Activated CD8-positive, alpha-beta memory T cell treated with anti-CD3 and anti-CD28 coated beads, Interleukin-2, amount 10 ng/mL, durations not matched to agents 7 days and 5 days (primary cell): Measurements from ENCODE around the gene CAMSAP3. TPM values are rescaled to one million over a fixed set of nuclear protein-coding genes. Genes with fewer than 3 reads are reported as not detected.

Experiments used
- ATAC-seq: fragments of 150-1000 bp; cut with Tn5 transposase; one replicate; pipeline ENCODE4 v1.10.0; 2021; ENCODE audit warnings: moderate library complexity
- CTCF ChIA-PET: fragments of 350-600 bp; sonication (Branson Sonifier 250); formaldehyde crosslinking; loops from one replicate; lab custom pipeline; 2021; ENCODE audit warnings: antibody characterized with exemption; lab: Charles Lee
- DNase-seq: peaks from one replicate; pipeline ENCODE4 v3.0.0-alpha.2; 2020
- H3K27ac Mint-ChIP-seq: one replicate; pipeline ENCODE4 v1.8.0; 2021; ENCODE audit warnings: mild to moderate bottlenecking, mixed read lengths
- H3K27me3 Mint-ChIP-seq: one replicate; pipeline ENCODE4 v1.8.0; 2021; ENCODE audit warnings: mixed read lengths
- H3K36me3 Mint-ChIP-seq: one replicate; pipeline ENCODE4 v1.8.0; 2021; ENCODE audit warnings: mild to moderate bottlenecking, mixed read lengths
- H3K4me1 Mint-ChIP-seq: one replicate; pipeline ENCODE4 v1.8.0; 2021; ENCODE audit warnings: mixed read lengths
- H3K4me3 Mint-ChIP-seq: one replicate; pipeline ENCODE4 v1.8.0; 2021; ENCODE audit warnings: mild to moderate bottlenecking, moderate library complexity, mixed read lengths
- H3K9me3 Mint-ChIP-seq: one replicate; pipeline ENCODE4 v1.8.0; 2022; ENCODE audit warnings: low read depth, mixed read lengths
- total RNA-seq, 2 experiments: library from RNA; stranded (reverse); gene quantifications; one replicate each; pipeline ENCODE4 v1.2.3, GENCODE V29; 2021

The CAMSAP3 gene
- total RNA-seq, 2 experiments from 2014 or later, result 0.15 to 0.30 TPM

DNA sequence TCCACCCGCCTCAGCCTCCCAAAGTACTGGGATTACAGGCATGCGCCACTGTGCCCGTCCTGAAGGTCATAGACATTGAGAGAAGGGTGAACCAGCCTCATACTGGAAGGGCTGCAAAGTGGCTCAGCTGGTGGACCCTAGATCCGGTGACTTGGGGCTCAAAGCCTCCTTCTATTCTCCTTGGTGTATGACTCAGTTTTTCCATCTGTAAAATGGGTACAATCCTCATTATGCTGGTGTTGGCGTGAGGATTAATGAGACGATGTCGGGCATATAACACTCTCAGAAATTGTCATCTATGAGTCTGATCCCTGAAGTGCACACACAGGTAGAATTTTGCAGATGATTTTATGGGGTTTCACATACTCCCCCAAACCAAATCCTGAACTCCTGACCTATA is 5.8 kb upstream of the CAMSAP3 start:
- Mint-ChIP-seq H3K36me3 (no peaks in the 10 kb centered on the region), H3K4me1 (no peaks in the 10 kb centered on the region), H3K27me3 (peaks cover 15% of the 10 kb centered on the region), H3K27ac (no peak overlapping the region), H3K4me3 (no peak overlapping the region), H3K9me3 (no peaks in the 10 kb centered on the region)
- DNase-seq (no peak), ATAC-seq (no peak)
- CTCF ChIA-PET, result no interaction called here

DNA sequence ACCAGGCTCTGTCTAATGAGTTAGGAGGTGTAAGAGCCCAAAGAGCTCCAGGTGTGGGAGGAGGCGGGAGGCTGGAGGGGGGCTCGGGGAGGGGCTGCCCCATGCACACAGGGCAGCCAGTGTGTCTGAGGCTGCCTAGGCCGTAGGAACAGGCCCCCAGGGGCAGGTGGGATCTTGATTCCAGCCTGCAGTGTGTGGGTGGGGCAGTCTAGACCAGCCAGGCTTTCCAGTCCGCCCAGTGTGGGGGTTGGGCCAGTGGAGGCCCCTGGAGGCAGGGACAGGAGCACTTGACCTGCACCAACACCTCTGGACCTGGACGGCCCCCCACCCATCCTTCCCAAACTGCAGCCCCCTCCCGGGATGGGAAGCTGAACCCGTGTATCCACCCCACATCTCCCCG is 5.4 kb upstream of the CAMSAP3 start:
- Mint-ChIP-seq H3K27me3 (peaks cover 19% of the 10 kb centered on the region), H3K4me1 (peaks cover 2% of the 10 kb centered on the region), H3K9me3 (no peaks in the 10 kb centered on the region), H3K4me3 (no peak overlapping the region), H3K36me3 (no peaks in the 10 kb centered on the region), H3K27ac (no peak overlapping the region)
- CTCF ChIA-PET, result no interaction called here
- DNase-seq (no peak), ATAC-seq (no peak)

DNA sequence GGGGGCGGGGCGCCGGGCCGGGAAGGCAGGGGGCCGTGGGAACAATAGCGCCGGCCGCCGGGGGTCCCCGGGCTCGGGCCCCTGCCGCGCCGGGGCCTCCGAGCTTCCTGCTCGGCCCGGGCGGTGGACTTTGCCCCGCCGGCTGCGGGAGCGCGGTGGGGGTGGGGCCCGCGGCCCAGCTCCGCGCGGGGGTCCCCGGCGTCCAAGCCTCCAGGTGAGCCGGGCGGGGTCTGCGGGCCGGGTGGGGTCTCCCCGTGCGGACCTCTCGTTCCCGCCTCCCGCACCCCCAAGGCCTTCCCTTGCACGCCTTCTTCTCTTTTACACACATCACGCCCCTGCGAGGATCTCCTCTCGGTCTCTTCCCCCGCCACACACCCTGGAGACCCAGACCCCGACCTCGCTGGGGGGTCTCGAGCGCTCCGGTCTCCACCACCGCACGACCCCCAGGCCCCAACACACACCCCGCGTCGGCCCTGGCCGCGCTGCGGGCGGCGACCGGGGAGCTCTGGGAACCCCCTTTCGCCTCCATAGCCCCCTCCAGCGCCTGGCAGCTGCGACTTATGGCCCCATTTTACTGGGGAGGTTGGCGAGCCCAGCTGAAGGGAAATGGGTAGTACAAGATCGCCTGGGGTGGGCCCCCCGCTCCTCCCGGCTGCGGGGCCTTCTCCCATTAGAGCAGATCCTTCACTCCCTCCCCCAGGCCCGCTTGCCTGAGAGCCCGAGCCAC is 711 bp downstream of the CAMSAP3 start:
- H3K4me1 Mint-ChIP-seq, result peaks cover 3% of the 10 kb centered on the region
- no peak for DNase-seq
- no peak overlapping the region for H3K27ac Mint-ChIP-seq
- peaks cover 42% of the 10 kb centered on the region for H3K27me3 Mint-ChIP-seq
- no peaks in the 10 kb centered on the region for H3K9me3 Mint-ChIP-seq
- CTCF ChIA-PET, result interaction anchor here (1.0 to 1.3 kb wide), 3 partner anchors 9 to 220 kb away, joined by 3 to 7 read pairs (median 3); no protein-coding TSS in a partner anchor
- no peak for ATAC-seq
- H3K4me3 Mint-ChIP-seq, result peak overlapping the region; percentile 40
- H3K36me3 Mint-ChIP-seq, result no peaks in the 10 kb centered on the region

- no peak for ATAC-seq
- H3K4me1 Mint-ChIP-seq, result peaks cover 3% of the 10 kb centered on the region
- H3K27ac Mint-ChIP-seq, result no peak overlapping the region
- CTCF ChIA-PET, result interaction anchor here (1.3 kb wide), 1 partner anchor 8 kb away, joined by 3 read pairs; no protein-coding TSS in a partner anchor
- peaks cover 42% of the 10 kb centered on the region for H3K27me3 Mint-ChIP-seq
- H3K36me3 Mint-ChIP-seq, result no peaks in the 10 kb centered on the region
- H3K9me3 Mint-ChIP-seq, result no peaks in the 10 kb centered on the region
- DNase-seq, result no peak
- H3K4me3 Mint-ChIP-seq, result no peak overlapping the region
Observed at GRCh38 chr19:7597689-7598088, 2.0 kb downstream of the CAMSAP3 start.

GRCh38 chr19:7598180-7598579 is 2.5 kb downstream of the CAMSAP3 start:
- H3K9me3 Mint-ChIP-seq, result no peaks in the 10 kb centered on the region
- DNase-seq (no peak), ATAC-seq (no peak)
- H3K27me3 Mint-ChIP-seq, result peaks cover 42% of the 10 kb centered on the region
- CTCF ChIA-PET, result no interaction called here
- no peak overlapping the region for H3K27ac Mint-ChIP-seq
- H3K4me3 Mint-ChIP-seq, result no peak overlapping the region
- H3K36me3 Mint-ChIP-seq, result no peaks in the 10 kb centered on the region
- H3K4me1 Mint-ChIP-seq, result peaks cover 3% of the 10 kb centered on the region

DNA sequence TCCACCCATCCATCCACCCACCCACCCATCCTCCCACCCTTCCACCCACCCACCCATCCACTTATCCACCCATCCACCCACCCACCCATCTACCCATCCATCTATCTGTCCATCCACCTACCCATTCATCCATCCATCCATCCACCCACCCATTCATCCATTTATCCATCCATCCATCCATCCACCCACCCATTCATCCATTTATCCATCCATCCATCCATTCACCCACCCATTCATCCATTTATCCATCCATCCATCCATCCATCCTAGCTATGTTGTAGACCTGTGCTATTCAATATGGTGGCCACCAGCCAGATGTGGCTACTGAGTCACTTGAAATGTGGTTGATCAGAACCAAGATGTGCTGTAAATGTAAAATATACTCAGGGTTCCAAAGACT is 5.1 kb downstream of the CAMSAP3 start:
- Mint-ChIP-seq H3K27me3 (peaks cover 20% of the 10 kb centered on the region), H3K27ac (no peak overlapping the region), H3K4me3 (no peak overlapping the region), H3K9me3 (no peaks in the 10 kb centered on the region), H3K36me3 (no peaks in the 10 kb centered on the region), H3K4me1 (no peaks in the 10 kb centered on the region)
- ATAC-seq, result no peak
- CTCF ChIA-PET, result no interaction called here
- no peak for DNase-seq

DNA sequence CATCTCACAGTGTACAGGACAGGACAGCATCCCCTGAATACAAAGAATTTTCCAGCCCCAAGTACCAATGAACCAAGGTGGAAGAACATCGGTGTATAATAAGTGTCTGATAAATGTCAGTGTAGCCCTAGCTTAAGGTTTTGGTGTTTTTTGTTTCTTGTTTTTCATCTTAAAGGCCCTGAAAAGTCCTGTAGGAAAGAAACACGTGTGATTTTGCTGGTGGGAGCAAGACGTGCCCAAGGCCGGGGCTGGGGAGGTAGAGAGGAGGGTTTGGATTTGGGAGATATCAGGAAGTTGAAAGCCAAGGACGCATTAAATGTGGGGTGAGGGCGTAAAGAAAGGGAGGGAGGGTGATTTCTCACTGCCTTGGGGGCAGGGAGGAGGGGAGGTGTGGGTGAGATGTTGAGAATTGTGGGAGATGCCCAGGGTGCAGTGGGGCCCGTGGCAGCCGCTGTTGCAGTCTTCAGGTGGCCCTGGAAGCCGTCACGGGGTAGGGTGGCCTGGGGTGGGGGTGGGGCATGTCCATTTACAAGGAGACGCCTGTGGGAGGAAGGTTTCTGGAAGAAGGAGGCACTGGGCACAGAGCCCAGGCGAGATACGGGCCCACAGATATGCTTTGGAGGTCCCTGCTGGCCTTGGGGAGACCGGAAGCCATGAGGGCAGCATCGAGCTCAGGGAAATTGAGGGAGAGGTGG is 6.7 kb downstream of the CAMSAP3 start:
- no peaks in the 10 kb centered on the region for H3K9me3 Mint-ChIP-seq
- H3K27me3 Mint-ChIP-seq, result peaks cover 9% of the 10 kb centered on the region
- no peak overlapping the region for H3K27ac Mint-ChIP-seq
- ATAC-seq (no peak), DNase-seq (no peak)
- H3K36me3 Mint-ChIP-seq, result no peaks in the 10 kb centered on the region
- H3K4me1 Mint-ChIP-seq, result no peaks in the 10 kb centered on the region
- H3K4me3 Mint-ChIP-seq, result no peak overlapping the region
- CTCF ChIA-PET, result no interaction called here

DNA sequence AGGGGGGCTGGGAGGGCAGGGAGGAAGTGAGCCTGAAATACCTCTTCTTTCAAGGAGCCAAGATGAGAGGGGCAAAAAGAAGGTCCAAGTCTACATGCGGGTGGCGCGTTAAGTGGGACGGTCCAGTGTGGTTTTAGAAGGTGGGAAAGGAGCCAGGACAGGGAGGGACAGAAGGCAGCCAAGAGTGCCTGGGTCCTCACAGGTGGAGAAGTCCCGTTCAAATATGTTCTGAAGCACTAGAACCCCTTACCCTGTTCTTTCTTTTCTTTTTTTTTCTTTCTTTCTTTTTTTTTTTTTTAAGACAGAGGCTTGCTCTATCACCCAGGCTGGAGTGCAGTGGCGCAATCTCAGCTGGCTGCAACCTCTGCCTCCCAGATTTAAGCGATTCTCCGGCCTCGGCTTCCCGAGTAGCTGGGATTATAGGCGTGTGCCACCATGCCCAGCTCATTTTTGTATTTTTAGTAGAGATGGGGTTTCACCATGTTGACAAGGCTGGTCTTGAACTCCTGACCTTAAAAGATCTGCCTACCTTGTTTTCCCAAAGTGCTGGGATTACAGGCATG is 7.4 kb downstream of the CAMSAP3 start:
- no peak overlapping the region for H3K27ac Mint-ChIP-seq
- H3K27me3 Mint-ChIP-seq, result peaks cover 3% of the 10 kb centered on the region
- DNase-seq (no peak), ATAC-seq (no peak)
- no peaks in the 10 kb centered on the region for H3K36me3 Mint-ChIP-seq
- H3K4me3 Mint-ChIP-seq, result no peak overlapping the region
- no peaks in the 10 kb centered on the region for H3K9me3 Mint-ChIP-seq
- CTCF ChIA-PET, result no interaction called here
- no peaks in the 10 kb centered on the region for H3K4me1 Mint-ChIP-seq

GRCh38 chr19:7603919-7604318 is 8.3 kb downstream of the CAMSAP3 start:
- no peak for ATAC-seq
- Mint-ChIP-seq H3K4me1 (no peaks in the 10 kb centered on the region), H3K27ac (no peak overlapping the region), H3K36me3 (no peaks in the 10 kb centered on the region), H3K27me3 (no peaks in the 10 kb centered on the region), H3K4me3 (no peak overlapping the region), H3K9me3 (no peaks in the 10 kb centered on the region)
- no peak for DNase-seq
- CTCF ChIA-PET, result interaction anchor here (1.0 kb wide), 1 partner anchor 35 kb away, joined by 3 read pairs; no protein-coding TSS in a partner anchor

DNA sequence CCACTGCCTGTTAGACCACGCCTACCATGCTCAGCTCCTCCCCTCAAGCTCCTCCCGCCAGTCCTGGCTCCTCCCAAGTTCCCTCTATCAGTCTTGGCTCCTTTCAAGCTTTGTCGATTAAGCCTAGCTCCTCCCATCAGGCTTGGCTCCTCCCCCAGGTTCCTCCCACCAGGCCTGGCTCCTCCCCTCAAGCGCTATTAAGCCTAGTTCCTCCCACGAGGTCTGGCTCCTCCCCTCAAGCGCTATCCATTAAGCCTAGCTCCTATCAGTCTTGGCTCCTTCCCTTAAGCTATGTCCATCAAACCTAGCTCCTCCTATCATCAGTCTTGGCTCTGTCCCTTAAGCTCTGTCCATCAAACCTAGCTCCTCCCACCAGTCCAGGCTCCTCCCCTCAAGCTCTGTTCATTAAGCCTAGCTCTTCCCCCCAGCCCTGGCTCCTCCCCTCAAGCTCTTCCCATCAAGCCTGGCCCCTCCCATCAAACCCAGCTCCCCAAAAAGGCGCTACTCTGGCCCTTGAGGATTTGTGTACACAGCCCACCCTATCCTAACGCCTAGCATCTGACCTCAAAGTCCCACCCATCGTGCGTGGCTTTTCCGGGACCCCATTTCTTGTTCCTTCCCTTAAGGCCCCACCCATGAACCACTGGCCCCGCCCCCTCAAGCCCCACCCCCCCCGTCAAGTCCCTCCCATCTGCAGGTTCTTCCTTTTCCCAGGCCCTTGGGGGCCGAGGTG is 10.0 kb downstream of the CAMSAP3 start:
- Mint-ChIP-seq H3K4me1 (no peaks in the 10 kb centered on the region), H3K9me3 (no peaks in the 10 kb centered on the region), H3K36me3 (no peaks in the 10 kb centered on the region), H3K4me3 (no peak overlapping the region), H3K27me3 (no peaks in the 10 kb centered on the region), H3K27ac (no peak overlapping the region)
- peak; percentile 61 for DNase-seq
- CTCF ChIA-PET, result interaction anchor here (0.9 to 1.1 kb wide), 2 partner anchors 8 to 75 kb away, joined by 3 read pairs; partner anchors contain the start of gene TRAPPC5
- ATAC-seq, result peak; percentile 72

- H3K27me3 Mint-ChIP-seq, result no peaks in the 10 kb centered on the region
- ATAC-seq (no peak), DNase-seq (no peak)
- H3K9me3 Mint-ChIP-seq, result no peaks in the 10 kb centered on the region
- no peaks in the 10 kb centered on the region for H3K36me3 Mint-ChIP-seq
- H3K4me3 Mint-ChIP-seq, result no peak overlapping the region
- H3K27ac Mint-ChIP-seq, result no peak overlapping the region
- CTCF ChIA-PET, result no interaction called here
- H3K4me1 Mint-ChIP-seq, result no peaks in the 10 kb centered on the region
Observed at GRCh38 chr19:7606289-7606688, 10.6 kb downstream of the CAMSAP3 start.

- Mint-ChIP-seq H3K9me3 (no peaks in the 10 kb centered on the region), H3K27me3 (no peaks in the 10 kb centered on the region), H3K4me3 (no peak overlapping the region), H3K27ac (no peak overlapping the region), H3K36me3 (no peaks in the 10 kb centered on the region), H3K4me1 (no peaks in the 10 kb centered on the region)
- CTCF ChIA-PET, result interaction anchor here (1.0 kb wide), 2 partner anchors 39 to 45 kb away, joined by 3 read pairs; no protein-coding TSS in a partner anchor
- DNase-seq, result no peak
- ATAC-seq, result no peak
Observed at GRCh38 chr19:7607212-7607873, 11.7 kb downstream of the CAMSAP3 start.
